AG10803 (cell line): ENCODE data around the gene SLC9B1.
A peak's percentile ranks its signal among the peaks of the same experiment; 100 is the strongest.

ENCODE experiments used
- DNase-seq: peaks from one replicate; pipeline ENCODE4 v3.0.0; 2010; ENCODE audit warnings: low read depth
- H3K4me3 ChIP-seq: 2 replicates; pipeline ENCODE4 v1.5.1; 2011; ENCODE audit warnings: mild to moderate bottlenecking, low read length, control low read depth
- TF ChIP-seq, protein P1 (sequence below): conservative IDR thresholded peaks from 2 replicates; pipeline ENCODE4 v1.5.1; 2011; ENCODE audit warnings: mild to moderate bottlenecking, low read length, control low read depth, inconsistent platforms

Gene SLC9B1

DNA sequence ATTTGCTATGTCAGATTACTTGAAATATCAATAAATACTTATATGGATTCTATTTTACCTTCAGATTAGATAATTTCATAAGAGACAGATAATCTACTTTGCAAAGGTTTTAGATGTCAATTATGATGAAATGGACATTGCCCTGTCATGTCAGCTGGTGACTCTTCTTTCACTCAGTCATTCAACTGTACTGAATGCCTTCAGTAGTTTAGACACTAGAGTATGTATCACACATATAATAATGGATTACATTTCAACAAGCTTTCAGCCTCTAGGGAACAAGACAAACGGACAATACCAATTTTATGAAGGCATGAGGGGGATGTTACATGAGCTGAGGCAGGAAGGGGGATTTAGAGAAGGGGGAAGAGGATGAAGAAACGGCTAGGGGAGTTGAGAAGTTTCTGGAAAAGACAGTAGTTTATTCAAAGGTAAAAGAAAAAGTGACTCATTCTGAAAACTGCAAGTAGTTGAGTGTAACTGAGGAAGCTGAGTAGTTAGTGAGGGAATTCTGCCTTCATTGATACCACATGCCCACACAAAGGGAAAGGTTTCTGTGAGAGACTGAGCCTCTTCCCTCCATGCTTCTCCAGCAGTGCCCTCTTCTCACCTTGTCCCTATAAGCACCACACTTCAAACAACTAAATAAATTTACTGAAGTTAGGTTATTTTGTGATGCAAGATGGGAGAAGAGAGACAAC lies 31.4 kb upstream of the SLC9B1 start:
- TF ChIP-seq, protein P1, sequence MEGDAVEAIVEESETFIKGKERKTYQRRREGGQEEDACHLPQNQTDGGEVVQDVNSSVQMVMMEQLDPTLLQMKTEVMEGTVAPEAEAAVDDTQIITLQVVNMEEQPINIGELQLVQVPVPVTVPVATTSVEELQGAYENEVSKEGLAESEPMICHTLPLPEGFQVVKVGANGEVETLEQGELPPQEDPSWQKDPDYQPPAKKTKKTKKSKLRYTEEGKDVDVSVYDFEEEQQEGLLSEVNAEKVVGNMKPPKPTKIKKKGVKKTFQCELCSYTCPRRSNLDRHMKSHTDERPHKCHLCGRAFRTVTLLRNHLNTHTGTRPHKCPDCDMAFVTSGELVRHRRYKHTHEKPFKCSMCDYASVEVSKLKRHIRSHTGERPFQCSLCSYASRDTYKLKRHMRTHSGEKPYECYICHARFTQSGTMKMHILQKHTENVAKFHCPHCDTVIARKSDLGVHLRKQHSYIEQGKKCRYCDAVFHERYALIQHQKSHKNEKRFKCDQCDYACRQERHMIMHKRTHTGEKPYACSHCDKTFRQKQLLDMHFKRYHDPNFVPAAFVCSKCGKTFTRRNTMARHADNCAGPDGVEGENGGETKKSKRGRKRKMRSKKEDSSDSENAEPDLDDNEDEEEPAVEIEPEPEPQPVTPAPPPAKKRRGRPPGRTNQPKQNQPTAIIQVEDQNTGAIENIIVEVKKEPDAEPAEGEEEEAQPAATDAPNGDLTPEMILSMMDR = no peak
- H3K4me3 ChIP-seq = no peak overlapping the region
- DNase-seq = peak; percentile 27

DNA sequence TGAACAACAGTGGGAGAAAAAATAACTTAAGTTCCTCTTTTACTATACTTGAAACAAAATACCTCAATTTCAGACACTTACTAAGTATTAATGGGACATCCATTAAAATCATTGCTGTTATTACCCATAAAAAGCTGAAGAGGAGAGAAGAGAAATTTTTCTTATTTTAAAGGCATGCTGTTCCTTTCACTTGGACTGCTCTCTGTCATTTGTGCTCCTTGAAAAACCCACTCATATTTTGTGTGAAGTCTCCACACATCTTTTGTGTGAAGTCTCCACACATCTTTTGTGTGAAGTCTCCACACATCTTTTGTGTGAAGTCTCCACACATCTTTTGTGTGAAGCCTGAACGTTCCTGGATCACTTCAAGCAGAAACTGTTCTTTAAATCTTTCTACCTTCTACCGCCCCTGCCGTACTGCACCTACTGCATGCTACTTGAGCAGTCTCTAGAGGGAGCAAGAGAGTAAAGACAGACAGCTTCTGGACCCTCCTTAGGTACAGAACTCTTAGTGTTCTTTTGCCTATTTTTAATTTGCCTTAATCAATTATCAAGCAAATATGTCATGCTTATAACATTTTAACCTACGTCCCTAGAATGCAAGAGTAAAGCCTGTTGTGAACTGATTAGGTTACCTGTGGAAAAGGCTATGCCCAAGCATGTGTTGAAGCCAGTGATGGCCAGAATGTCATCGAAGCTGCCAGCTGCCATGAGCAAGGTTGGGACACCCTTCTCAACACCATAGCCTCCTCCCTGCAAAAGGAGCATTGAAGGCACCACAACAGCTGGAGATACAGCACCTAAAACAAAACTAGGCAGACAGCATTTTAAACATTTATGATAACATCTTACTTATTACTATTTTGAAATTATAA lies 27.1 kb upstream of the SLC9B1 start:
- TF ChIP-seq, protein P1 = peak; percentile 86
- no peak overlapping the region for H3K4me3 ChIP-seq
- DNase-seq = peak; percentile 42

DNA sequence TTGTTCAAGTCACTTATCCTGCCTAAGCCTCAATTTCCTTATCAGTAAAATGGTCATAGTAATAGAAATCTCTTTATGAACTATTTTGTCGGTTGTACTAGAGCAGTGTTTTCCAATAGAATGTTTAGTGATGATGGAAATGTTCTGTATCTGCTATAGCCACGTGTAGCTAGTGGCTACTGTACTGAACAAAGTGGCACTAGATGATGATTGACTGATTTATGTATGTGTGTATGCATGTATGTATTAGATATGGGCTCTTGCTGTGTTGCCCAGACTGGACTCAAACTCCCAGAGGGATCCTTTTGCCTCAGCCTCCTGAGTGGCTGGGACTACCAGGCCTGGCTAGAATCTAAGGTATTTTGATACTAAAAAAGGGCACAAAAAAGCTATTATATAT lies 24.7 kb upstream of the SLC9B1 start:
- TF ChIP-seq, protein P1 = no peak
- no peak overlapping the region for H3K4me3 ChIP-seq
- no peak for DNase-seq

DNA sequence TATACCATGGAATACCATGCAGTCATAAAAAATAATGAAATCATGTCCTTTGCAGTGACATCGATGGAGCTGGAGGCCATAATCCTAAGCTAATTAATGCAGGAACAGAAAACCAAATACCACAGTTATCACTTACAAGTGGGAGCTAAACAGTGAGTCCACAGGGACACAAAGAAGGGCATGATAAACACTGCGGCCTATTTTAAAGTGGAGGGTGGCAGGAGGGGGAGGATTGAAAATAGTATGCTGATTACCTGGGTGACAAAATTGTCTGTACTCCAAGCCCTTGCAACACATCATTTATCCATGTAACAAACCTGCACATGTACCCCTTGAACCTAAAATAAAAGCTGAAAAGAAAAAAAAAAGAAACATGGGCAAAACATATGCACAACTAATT lies 16.7 kb upstream of the SLC9B1 start:
- TF ChIP-seq, protein P1 = no peak
- DNase-seq = no peak
- H3K4me3 ChIP-seq = no peak overlapping the region

DNA sequence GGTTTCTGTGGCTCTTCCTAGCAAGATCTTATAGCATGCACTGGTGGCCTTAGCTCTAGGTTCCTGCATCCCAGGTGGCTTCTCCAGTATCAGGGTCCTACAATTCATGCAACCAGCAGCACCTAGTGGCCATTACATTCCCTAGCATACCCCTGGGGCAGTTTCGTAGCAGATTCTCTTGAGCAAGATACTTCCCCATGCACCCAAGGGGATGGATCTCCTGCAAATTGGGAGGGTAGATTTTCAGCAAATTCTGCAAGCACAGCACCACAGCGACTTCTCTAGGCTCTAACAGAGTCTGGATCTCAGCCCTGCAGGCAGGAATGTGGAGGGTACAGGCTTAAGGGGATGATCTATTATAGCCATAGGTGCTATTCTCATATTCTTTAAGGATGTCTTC lies 13.1 kb upstream of the SLC9B1 start:
- DNase-seq = peak; percentile 17

DNA sequence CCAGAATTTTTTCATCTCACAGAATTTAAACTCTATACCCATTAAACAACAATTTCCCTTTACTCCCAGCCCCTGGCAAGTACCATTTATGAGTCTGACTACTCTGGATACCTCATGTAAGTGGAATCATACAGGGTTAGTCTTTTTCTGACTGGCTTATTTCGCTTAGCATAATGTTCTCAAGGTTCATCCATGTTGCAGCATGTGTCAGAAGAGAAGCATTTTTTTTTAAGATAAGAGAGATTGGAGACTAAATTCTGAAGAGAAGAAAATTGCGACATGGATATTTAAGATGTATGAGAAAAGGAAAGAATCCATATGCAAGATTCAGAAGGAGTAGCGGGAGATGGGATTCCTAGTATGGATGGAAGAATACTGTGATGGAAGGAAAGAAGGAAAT lies 11.3 kb upstream of the SLC9B1 start:
- TF ChIP-seq, protein P1 = no peak
- DNase-seq = no peak
- H3K4me3 ChIP-seq = no peak overlapping the region

More for the DNA sequence above, 13.1 kb upstream of the SLC9B1 start:
- H3K4me3 ChIP-seq = no peak overlapping the region
- TF ChIP-seq, protein P1 = peak; percentile 51

DNA sequence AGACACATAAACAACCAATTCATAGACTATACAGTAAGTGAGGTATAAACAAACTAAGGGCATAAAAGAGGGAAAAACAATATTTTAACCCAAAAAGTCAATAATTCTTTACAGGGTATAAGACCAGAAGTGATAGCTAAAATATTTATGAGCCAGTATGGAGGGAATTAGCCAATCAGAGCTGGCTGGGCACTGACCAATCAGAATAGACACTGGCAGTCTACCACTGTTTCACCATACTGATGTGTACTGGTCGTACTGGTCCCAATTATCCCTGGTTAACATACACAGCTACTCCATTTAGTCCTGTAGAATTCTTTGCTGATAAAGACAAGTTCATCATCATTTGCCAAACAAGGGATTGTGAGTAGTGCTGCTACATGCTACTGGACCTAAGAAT lies 9.8 kb upstream of the SLC9B1 start:
- TF ChIP-seq, protein P1 = no peak
- no peak for DNase-seq
- H3K4me3 ChIP-seq = no peak overlapping the region
